ENCODE results near the gene SLC31A2.

DNA sequence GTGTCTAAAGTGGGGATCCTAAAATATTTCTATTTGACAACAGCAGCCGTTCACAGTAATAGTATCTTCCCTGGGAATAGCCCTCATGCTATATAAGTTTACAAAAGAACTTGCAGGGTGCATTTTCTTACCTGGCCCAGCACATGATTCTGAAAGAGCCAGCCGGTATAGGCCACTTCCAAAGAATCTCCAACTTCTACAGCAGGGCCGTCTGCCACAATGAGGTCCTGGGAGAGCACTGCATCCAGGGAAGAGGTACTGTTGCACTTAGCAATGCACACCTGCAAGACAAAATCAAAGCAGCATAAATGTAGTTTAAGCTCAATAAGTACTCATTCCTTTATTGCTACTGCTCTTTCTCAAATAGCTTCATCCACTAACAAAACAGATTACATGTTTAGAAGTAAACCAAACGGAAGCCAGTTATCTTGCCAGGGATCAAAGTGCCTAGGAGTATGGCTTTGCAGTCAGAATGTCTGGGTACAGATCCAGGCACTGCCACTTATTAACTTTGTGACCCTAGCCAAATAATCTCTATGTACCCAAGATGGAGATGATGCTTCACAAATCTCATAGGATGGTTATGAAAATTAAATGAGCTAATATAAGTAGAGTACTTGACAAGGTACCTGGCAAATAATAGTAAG lies 49.0 kb downstream of the SLC31A2 start:
- no peak for TF ChIP-seq POLR2AphosphoS5 (IDR thresholded peaks at IDR 0.05; ENCODE audit: low read depth, low read length)
- TF ChIP-seq SIN3A (IDR thresholded peaks at IDR 0.05; ENCODE audit: borderline replicate concordance, insufficient read depth, low read length), result no peak
- TF ChIP-seq, protein P1, sequence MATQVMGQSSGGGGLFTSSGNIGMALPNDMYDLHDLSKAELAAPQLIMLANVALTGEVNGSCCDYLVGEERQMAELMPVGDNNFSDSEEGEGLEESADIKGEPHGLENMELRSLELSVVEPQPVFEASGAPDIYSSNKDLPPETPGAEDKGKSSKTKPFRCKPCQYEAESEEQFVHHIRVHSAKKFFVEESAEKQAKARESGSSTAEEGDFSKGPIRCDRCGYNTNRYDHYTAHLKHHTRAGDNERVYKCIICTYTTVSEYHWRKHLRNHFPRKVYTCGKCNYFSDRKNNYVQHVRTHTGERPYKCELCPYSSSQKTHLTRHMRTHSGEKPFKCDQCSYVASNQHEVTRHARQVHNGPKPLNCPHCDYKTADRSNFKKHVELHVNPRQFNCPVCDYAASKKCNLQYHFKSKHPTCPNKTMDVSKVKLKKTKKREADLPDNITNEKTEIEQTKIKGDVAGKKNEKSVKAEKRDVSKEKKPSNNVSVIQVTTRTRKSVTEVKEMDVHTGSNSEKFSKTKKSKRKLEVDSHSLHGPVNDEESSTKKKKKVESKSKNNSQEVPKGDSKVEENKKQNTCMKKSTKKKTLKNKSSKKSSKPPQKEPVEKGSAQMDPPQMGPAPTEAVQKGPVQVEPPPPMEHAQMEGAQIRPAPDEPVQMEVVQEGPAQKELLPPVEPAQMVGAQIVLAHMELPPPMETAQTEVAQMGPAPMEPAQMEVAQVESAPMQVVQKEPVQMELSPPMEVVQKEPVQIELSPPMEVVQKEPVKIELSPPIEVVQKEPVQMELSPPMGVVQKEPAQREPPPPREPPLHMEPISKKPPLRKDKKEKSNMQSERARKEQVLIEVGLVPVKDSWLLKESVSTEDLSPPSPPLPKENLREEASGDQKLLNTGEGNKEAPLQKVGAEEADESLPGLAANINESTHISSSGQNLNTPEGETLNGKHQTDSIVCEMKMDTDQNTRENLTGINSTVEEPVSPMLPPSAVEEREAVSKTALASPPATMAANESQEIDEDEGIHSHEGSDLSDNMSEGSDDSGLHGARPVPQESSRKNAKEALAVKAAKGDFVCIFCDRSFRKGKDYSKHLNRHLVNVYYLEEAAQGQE (IDR thresholded peaks at IDR 0.05; ENCODE audit: insufficient read depth in 1 of 2, low read depth in 2 of 2, low read length in 2 of 2), result no peak

Measured in PFSK-1 (cell line).